H1 (cell line): ENCODE results near the gene SERINC1. TPM values are rescaled to one million over a fixed set of nuclear protein-coding genes. Genes with fewer than 3 reads are reported as not detected.

Experiments used
- FOSL1 ChIP-seq: IDR thresholded peaks from 2 replicates; pipeline ENCODE4 v1.6.1; 2011; ENCODE audit warnings: mild to moderate bottlenecking, low read depth, low read length, moderate library complexity; ENCODE audit not compliant: insufficient read depth
- KDM4A ChIP-seq: IDR thresholded peaks from one replicate; pipeline ENCODE4 v1.7.1; 2012; ENCODE audit warnings: low read depth, mild to moderate bottlenecking, moderate library complexity, low read length, inconsistent platforms; ENCODE audit not compliant: severe bottlenecking
- POU5F1 ChIP-seq: IDR thresholded peaks from 2 replicates; pipeline ENCODE4 v1.6.1; 2011; ENCODE audit warnings: low read depth, mild to moderate bottlenecking, low read length, moderate library complexity
- RAD21 ChIP-seq, 2 experiments: IDR thresholded peaks in 1 of 2; conservative IDR thresholded peaks in 1 of 2; 2 replicates each; pipeline ENCODE4 v1.6.1; 2011; ENCODE audit warnings: low read depth in 2 of 2, low read length in 2 of 2, improper control_type of control experiment in 1 of 2, inconsistent platforms in 1 of 2, mild to moderate bottlenecking in 1 of 2, moderate library complexity in 1 of 2
- polyA plus RNA-seq, 7 experiments: library from polyadenylated mRNA; depleted of rRNA in 3 of 7; stranded (reverse) in 5 of 7; unstranded in 2 of 7; fragments of >200 nt in 5 of 7; fragments of 200-250 nt in 2 of 7; gene quantifications; 1 replicate in 5 of 7; 2 replicates in 1 of 7; 4 replicates in 1 of 7; pipeline versions ENCODE4 v1.2.1 to v1.2.3, GENCODE V29; 2011 to 2013; ENCODE audit warnings: missing spikeins in 2 of 7, mixed read lengths in 2 of 7
- total RNA-seq: library from RNA; stranded (reverse); fragmentation: NEBNext Ultra II Directional; extraction: Animal tissue kit (Norgen Biotek cat#: 25700); gene quantifications from 2 replicates; pipeline ENCODE4 v1.2.1, GENCODE V29; 2021
- TF ChIP-seq, protein P1 (sequence below): fragments of 300-600 bp; sonication (generic); IDR thresholded peaks from 2 replicates; pipeline ENCODE4 v1.7.1; 2012; ENCODE audit warnings: low read length, moderate library complexity, mild to moderate bottlenecking, inconsistent platforms; ENCODE audit not compliant: insufficient replicate concordance
- TF ChIP-seq, protein P2 (sequence below): IDR thresholded peaks from 2 replicates; pipeline ENCODE4 v1.6.1; 2012; ENCODE audit warnings: low read length, inconsistent platforms

Gene SERINC1
- total and polyA plus RNA-seq, 2 of the 8 experiments (the other 6 are each of a cell fraction or from before 2014, with no cell fraction given) = 15.4 to 38.6 TPM

DNA sequence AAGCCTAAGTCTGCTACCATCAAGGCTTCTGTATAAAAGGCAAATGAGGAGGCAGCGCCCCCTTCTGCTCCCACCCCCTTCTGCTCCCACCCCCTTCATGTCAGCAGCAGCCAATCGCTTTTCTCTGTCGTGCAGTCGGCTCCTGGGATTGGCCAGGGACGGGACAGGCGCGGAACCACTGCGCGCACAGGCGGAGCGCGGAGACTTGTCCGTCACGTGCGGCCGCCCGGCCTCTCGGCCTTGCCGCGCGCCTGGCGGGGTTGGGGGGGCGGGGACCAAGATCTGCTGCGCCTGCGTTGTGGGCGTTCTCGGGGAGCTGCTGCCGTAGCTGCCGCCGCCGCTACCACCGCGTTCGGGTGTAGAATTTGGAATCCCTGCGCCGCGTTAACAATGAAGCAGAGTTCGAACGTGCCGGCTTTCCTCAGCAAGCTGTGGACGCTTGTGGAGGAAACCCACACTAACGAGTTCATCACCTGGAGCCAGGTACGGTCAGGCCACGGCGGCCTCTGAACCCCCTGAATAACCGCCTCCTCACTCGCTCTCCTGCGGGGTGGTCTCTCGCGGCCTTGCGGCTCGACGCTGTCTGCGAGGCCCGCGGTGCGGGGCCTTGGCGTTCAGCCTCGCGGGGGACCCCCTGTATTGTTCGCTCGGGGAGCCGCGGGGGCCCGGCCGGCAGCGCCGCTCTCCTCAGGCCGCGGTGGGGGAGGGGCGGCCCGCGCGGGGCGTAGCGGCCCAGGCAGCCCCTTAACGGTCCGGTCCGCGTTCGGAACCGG is 72.1 kb downstream of the SERINC1 start, which contains the start of gene HSF2 (continued):
- TF ChIP-seq, protein P1, sequence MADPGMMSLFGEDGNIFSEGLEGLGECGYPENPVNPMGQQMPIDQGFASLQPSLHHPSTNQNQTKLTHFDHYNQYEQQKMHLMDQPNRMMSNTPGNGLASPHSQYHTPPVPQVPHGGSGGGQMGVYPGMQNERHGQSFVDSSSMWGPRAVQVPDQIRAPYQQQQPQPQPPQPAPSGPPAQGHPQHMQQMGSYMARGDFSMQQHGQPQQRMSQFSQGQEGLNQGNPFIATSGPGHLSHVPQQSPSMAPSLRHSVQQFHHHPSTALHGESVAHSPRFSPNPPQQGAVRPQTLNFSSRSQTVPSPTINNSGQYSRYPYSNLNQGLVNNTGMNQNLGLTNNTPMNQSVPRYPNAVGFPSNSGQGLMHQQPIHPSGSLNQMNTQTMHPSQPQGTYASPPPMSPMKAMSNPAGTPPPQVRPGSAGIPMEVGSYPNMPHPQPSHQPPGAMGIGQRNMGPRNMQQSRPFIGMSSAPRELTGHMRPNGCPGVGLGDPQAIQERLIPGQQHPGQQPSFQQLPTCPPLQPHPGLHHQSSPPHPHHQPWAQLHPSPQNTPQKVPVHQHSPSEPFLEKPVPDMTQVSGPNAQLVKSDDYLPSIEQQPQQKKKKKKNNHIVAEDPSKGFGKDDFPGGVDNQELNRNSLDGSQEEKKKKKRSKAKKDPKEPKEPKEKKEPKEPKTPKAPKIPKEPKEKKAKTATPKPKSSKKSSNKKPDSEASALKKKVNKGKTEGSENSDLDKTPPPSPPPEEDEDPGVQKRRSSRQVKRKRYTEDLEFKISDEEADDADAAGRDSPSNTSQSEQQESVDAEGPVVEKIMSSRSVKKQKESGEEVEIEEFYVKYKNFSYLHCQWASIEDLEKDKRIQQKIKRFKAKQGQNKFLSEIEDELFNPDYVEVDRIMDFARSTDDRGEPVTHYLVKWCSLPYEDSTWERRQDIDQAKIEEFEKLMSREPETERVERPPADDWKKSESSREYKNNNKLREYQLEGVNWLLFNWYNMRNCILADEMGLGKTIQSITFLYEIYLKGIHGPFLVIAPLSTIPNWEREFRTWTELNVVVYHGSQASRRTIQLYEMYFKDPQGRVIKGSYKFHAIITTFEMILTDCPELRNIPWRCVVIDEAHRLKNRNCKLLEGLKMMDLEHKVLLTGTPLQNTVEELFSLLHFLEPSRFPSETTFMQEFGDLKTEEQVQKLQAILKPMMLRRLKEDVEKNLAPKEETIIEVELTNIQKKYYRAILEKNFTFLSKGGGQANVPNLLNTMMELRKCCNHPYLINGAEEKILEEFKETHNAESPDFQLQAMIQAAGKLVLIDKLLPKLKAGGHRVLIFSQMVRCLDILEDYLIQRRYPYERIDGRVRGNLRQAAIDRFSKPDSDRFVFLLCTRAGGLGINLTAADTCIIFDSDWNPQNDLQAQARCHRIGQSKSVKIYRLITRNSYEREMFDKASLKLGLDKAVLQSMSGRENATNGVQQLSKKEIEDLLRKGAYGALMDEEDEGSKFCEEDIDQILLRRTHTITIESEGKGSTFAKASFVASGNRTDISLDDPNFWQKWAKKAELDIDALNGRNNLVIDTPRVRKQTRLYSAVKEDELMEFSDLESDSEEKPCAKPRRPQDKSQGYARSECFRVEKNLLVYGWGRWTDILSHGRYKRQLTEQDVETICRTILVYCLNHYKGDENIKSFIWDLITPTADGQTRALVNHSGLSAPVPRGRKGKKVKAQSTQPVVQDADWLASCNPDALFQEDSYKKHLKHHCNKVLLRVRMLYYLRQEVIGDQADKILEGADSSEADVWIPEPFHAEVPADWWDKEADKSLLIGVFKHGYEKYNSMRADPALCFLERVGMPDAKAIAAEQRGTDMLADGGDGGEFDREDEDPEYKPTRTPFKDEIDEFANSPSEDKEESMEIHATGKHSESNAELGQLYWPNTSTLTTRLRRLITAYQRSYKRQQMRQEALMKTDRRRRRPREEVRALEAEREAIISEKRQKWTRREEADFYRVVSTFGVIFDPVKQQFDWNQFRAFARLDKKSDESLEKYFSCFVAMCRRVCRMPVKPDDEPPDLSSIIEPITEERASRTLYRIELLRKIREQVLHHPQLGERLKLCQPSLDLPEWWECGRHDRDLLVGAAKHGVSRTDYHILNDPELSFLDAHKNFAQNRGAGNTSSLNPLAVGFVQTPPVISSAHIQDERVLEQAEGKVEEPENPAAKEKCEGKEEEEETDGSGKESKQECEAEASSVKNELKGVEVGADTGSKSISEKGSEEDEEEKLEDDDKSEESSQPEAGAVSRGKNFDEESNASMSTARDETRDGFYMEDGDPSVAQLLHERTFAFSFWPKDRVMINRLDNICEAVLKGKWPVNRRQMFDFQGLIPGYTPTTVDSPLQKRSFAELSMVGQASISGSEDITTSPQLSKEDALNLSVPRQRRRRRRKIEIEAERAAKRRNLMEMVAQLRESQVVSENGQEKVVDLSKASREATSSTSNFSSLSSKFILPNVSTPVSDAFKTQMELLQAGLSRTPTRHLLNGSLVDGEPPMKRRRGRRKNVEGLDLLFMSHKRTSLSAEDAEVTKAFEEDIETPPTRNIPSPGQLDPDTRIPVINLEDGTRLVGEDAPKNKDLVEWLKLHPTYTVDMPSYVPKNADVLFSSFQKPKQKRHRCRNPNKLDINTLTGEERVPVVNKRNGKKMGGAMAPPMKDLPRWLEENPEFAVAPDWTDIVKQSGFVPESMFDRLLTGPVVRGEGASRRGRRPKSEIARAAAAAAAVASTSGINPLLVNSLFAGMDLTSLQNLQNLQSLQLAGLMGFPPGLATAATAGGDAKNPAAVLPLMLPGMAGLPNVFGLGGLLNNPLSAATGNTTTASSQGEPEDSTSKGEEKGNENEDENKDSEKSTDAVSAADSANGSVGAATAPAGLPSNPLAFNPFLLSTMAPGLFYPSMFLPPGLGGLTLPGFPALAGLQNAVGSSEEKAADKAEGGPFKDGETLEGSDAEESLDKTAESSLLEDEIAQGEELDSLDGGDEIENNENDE = no peak
- TF ChIP-seq POU5F1 (no peak), KDM4A (peak; percentile 98), RAD21 (IDR thresholded peaks at IDR 0.05 in 1 of 2, conservative IDR thresholded peaks at IDR 0.05 in 1 of 2; ENCODE audit: low read depth in 2 of 2, low read length in 2 of 2) (peak; percentile 4 to 12; a peak in 2 of 4 replicates), FOSL1 (no peak)
- TF ChIP-seq, protein P2, sequence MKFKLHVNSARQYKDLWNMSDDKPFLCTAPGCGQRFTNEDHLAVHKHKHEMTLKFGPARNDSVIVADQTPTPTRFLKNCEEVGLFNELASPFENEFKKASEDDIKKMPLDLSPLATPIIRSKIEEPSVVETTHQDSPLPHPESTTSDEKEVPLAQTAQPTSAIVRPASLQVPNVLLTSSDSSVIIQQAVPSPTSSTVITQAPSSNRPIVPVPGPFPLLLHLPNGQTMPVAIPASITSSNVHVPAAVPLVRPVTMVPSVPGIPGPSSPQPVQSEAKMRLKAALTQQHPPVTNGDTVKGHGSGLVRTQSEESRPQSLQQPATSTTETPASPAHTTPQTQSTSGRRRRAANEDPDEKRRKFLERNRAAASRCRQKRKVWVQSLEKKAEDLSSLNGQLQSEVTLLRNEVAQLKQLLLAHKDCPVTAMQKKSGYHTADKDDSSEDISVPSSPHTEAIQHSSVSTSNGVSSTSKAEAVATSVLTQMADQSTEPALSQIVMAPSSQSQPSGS = no peak
